HCT116 (cell line): Measurements from ENCODE around the gene DLG2. TPM values are rescaled to one million over a fixed set of nuclear protein-coding genes. Genes with fewer than 3 reads are reported as not detected.

ENCODE experiments used
- ATAC-seq: fragments of 200-7000 bp; cut with Tn5 transposase; 2 replicates; pipeline ENCODE4 v1.9.1; 2020; ENCODE audit warnings: mild to moderate bottlenecking, moderate library complexity
- BruUV-seq: library from RNA; stranded (reverse); fragments of 400-500 nt; replicated peaks from 2 replicates; lab custom pipeline; 2021; lab: Mats Ljungman, UMichigan
- CTCF ChIA-PET: fragments of 300-600 bp; sonication (Branson Sonifier 250); formaldehyde crosslinking; loops from one replicate; lab custom pipeline; 2021; ENCODE audit warnings: antibody characterized with exemption; lab: Charles Lee
- POLR2A ChIA-PET: fragments of 300-600, 350-600 bp; sonication (Branson Sonifier 250); formaldehyde crosslinking; loops from one replicate; lab custom pipeline; 2021; ENCODE audit warnings: antibody characterized with exemption; lab: Charles Lee
- RAD21 ChIA-PET, 2 experiments: fragments of 300-600 bp; sonication (Branson Sonifier 250); formaldehyde crosslinking; loops; one replicate each; lab custom pipeline; 2023; ENCODE audit warnings: low total read pairs in 2 of 2; ENCODE audit not compliant: uncharacterized antibody in 2 of 2, unreplicated experiment in 2 of 2, low non-redundant PET in 1 of 2; lab: Charles Lee
- DNase-seq: peaks from one replicate; pipeline ENCODE4 v3.0.0-alpha.2; 2010; ENCODE audit warnings: low read depth, low spot score
- H2AFZ ChIP-seq: fragments of 200-600 bp; shearing (Covaris generic), sonication (generic); 2 replicates; pipeline ENCODE4 v1.6.1; 2017; ENCODE audit warnings: low read depth, mixed run types, mixed read lengths, antibody characterized with exemption, low read length; ENCODE audit not compliant: poor library complexity, severe bottlenecking
- H3K27ac ChIP-seq: 2 replicates; pipeline ENCODE4 v1.5.1; 2012; ENCODE audit warnings: low read depth, low read length
- H3K27me3 ChIP-seq: fragments of 200-600 bp; sonication (generic); 2 replicates; pipeline ENCODE4 v1.6.1; 2016; ENCODE audit warnings: mixed run types, low read length, mixed read lengths; ENCODE audit not compliant: insufficient read depth
- H3K36me3 ChIP-seq, 2 experiments: fragments of 200-500 bp in 1 of 2; fragments of 200-600 bp in 1 of 2; sonication (Bioruptor generic) in 1 of 2; sonication (generic) in 1 of 2; 2 replicates each; pipeline versions ENCODE4 v1.5.1 to v1.6.1; 2014 to 2016; ENCODE audit warnings: low read length in 2 of 2, inconsistent platforms in 1 of 2, mixed read lengths in 1 of 2, mixed run types in 1 of 2; ENCODE audit not compliant: insufficient read depth in 2 of 2, control insufficient read depth in 1 of 2
- H3K4me1 ChIP-seq, 2 experiments: fragments of 200-600 bp in 1 of 2; sonication (generic) in 1 of 2; 2 replicates each; pipeline versions ENCODE4 v1.5.1 to v1.6.1; 2012 to 2017; ENCODE audit warnings: low read length in 2 of 2, inconsistent platforms in 1 of 2, mild to moderate bottlenecking in 1 of 2, mixed read lengths in 1 of 2, mixed run types in 1 of 2, moderate library complexity in 1 of 2; ENCODE audit not compliant: insufficient read depth in 2 of 2, control insufficient read depth in 1 of 2
- H3K4me2 ChIP-seq: fragments of 200-600 bp; sonication (generic); 2 replicates; pipeline ENCODE4 v1.6.1; 2017; ENCODE audit warnings: mixed run types, low read length, mixed read lengths
- H3K4me3 ChIP-seq, 2 experiments: fragments of 200-600 bp in 1 of 2; sonication (generic) in 1 of 2; replicated peaks in 1 of 2; 2 replicates each; pipeline ENCODE4 v1.5.1; 2011 to 2016; ENCODE audit warnings: low read length in 2 of 2, control low read depth in 1 of 2, low read depth in 1 of 2, mild to moderate bottlenecking in 1 of 2, mixed read lengths in 1 of 2, mixed run types in 1 of 2
- H3K79me2 ChIP-seq: fragments of 200-600 bp; sonication (generic); 2 replicates; pipeline ENCODE4 v1.6.1; 2017; ENCODE audit warnings: mild to moderate bottlenecking, mixed run types, low read length, moderate library complexity, mixed read lengths; ENCODE audit not compliant: insufficient read depth
- H3K9ac ChIP-seq: fragments of 200-600 bp; sonication (generic); 2 replicates; pipeline ENCODE4 v1.6.1; 2016; ENCODE audit warnings: low read length, mixed read lengths
- H3K9me2 ChIP-seq: fragments of 200-600 bp; sonication (generic), shearing (Covaris generic); 2 replicates; pipeline ENCODE4 v1.6.1; 2017; ENCODE audit warnings: mixed run types, mild to moderate bottlenecking, moderate library complexity; ENCODE audit not compliant: insufficient read depth
- H3K9me3 ChIP-seq, 2 experiments: fragments of 200-500 bp in 1 of 2; fragments of 200-600 bp in 1 of 2; sonication (Bioruptor generic) in 1 of 2; sonication (generic) in 1 of 2; 2 replicates each; pipeline ENCODE4 v1.6.1; 2014 to 2017; ENCODE audit warnings: low read length in 2 of 2, mixed read lengths in 2 of 2, inconsistent platforms in 1 of 2, low read depth in 1 of 2, mild to moderate bottlenecking in 1 of 2, mixed run types in 1 of 2, moderate library complexity in 1 of 2; ENCODE audit not compliant: control insufficient read depth in 1 of 2, insufficient read depth in 1 of 2
- H4K20me1 ChIP-seq: fragments of 200-600 bp; sonication (generic), shearing (Covaris generic); 2 replicates; pipeline ENCODE4 v1.6.1; 2017; ENCODE audit warnings: mixed run types, mild to moderate bottlenecking, moderate library complexity; ENCODE audit not compliant: insufficient read depth
- CBX3 ChIP-seq: IDR thresholded peaks from 2 replicates; pipeline ENCODE4 v1.6.1; 2012; ENCODE audit warnings: low read depth
- CEBPB ChIP-seq: IDR thresholded peaks from 2 replicates; pipeline ENCODE4 v1.6.1; 2012; ENCODE audit warnings: low read depth
- CTCF ChIP-seq, 3 experiments: fragments of 200-600 bp in 1 of 3; sonication (generic) in 1 of 3; IDR thresholded peaks in 2 of 3; conservative IDR thresholded peaks in 1 of 3; 2 replicates each; pipeline ENCODE4 v1.5.1; 2012 to 2017; ENCODE audit warnings: low read depth in 2 of 3, low read length in 2 of 3, antibody characterized with exemption in 1 of 3, borderline replicate concordance in 1 of 3, control low read depth in 1 of 3, mild to moderate bottlenecking in 1 of 3, mixed read lengths in 1 of 3, mixed run types in 1 of 3, moderate library complexity in 1 of 3; ENCODE audit not compliant: insufficient read depth in 1 of 3
- EGR1 ChIP-seq: IDR thresholded peaks from 2 replicates; pipeline ENCODE4 v1.6.1; 2012; ENCODE audit warnings: low read depth
- ELF1 ChIP-seq: IDR thresholded peaks from 2 replicates; pipeline ENCODE4 v1.6.1; 2012; ENCODE audit warnings: low read depth, borderline replicate concordance
- EZH2 ChIP-seq: fragments of 200-600 bp; sonication (generic); IDR thresholded peaks from 2 replicates; pipeline ENCODE4 v1.6.1; 2017; ENCODE audit warnings: antibody characterized with exemption, mixed run types
- EZH2phosphoT487 ChIP-seq: fragments of 200-600 bp; IDR thresholded peaks from 2 replicates; pipeline ENCODE4 v1.6.1; 2018; ENCODE audit warnings: antibody characterized with exemption, borderline replicate concordance
- FOSL1 ChIP-seq: IDR thresholded peaks from 2 replicates; pipeline ENCODE4 v1.6.1; 2012; ENCODE audit warnings: low read depth
- JUND ChIP-seq: IDR thresholded peaks from 2 replicates; pipeline ENCODE4 v1.6.1; 2012
- POLR2AphosphoS5 ChIP-seq: IDR thresholded peaks from 2 replicates; pipeline ENCODE4 v1.6.1; 2011; ENCODE audit warnings: mild to moderate bottlenecking, low read depth, low read length, moderate library complexity
- RAD21 ChIP-seq: IDR thresholded peaks from 2 replicates; pipeline ENCODE4 v1.6.1; 2012; ENCODE audit warnings: low read depth, mild to moderate bottlenecking
- SIN3A ChIP-seq: IDR thresholded peaks from 2 replicates; pipeline ENCODE4 v1.6.1; 2012; ENCODE audit warnings: low read depth
- SRF ChIP-seq: IDR thresholded peaks from 2 replicates; pipeline ENCODE4 v1.6.1; 2012; ENCODE audit warnings: low read depth
- YY1 ChIP-seq: IDR thresholded peaks from 2 replicates; pipeline ENCODE4 v1.6.1; 2011; ENCODE audit warnings: low read length, low read depth, moderate library complexity, mild to moderate bottlenecking; ENCODE audit not compliant: insufficient replicate concordance; ENCODE audit errors: extremely low read depth
- ZFX ChIP-seq: fragments of 450-650 bp; IDR thresholded peaks from 2 replicates; pipeline ENCODE4 v1.6.1; 2017
- ZNF274 ChIP-seq: fragments of 200-500 bp; sonication (Bioruptor generic); IDR thresholded peaks from 2 replicates; pipeline ENCODE4 v1.6.1; 2014; ENCODE audit warnings: mild to moderate bottlenecking, low read depth, low read length, inconsistent platforms
- intact Hi-C: fragments of 100-400 bp; cut with micrococcal nuclease; formaldehyde crosslinking; loops from 2 replicates; pipeline ENCODE4 v1.10.0; 2022
- total RNA-seq: library from RNA; stranded (reverse); gene quantifications from one replicate; pipeline ENCODE4 v1.2.1, GENCODE V29; 2021; ENCODE audit not compliant: unreplicated experiment

DLG2 gene
- total RNA-seq, 1 experiment from 2014 or later, result 2.4 TPM

- Histone ChIP-seq H3K4me3 (no peak overlapping the region), H3K79me2 (no peaks in the 10 kb centered on the region), H3K36me3 (no peaks in the 10 kb centered on the region), H3K9me3 (no peaks in the 10 kb centered on the region), H3K27me3 (peaks cover 18% of the 10 kb centered on the region), H4K20me1 (no peaks in the 10 kb centered on the region), H2AFZ (no peak overlapping the region), H3K9me2 (no peaks in the 10 kb centered on the region), H3K27ac (no peak overlapping the region), H3K4me1 (no peaks in the 10 kb centered on the region), H3K9ac (no peak overlapping the region), H3K4me2 (no peak overlapping the region)
- TF ChIP-seq CTCF (IDR thresholded peaks at IDR 0.05 in 2 of 3, conservative IDR thresholded peaks at IDR 0.05 in 1 of 3; ENCODE audit: borderline replicate concordance in 1 of 3, insufficient read depth in 1 of 3, low read depth in 2 of 3, low read length in 2 of 3), result no peak
- TF ChIP-seq ZFX, result no peak
- no peak for TF ChIP-seq ELF1
- TF ChIP-seq EZH2phosphoT487, result no peak
- no peak for TF ChIP-seq RAD21
- no peak for TF ChIP-seq SRF
- no peak for TF ChIP-seq JUND
- no peak for TF ChIP-seq FOSL1
- TF ChIP-seq ZNF274, result no peak
- TF ChIP-seq CBX3, result no peak
- no peak for TF ChIP-seq YY1
- TF ChIP-seq SIN3A, result no peak
- TF ChIP-seq CEBPB, result no peak
- TF ChIP-seq POLR2AphosphoS5, result no peak
- no peak for TF ChIP-seq EZH2
- TF ChIP-seq EGR1, result no peak
- intact Hi-C loops, result no loop called here
- ChIA-PET CTCF (no interaction called here), POLR2A (no interaction called here), RAD21 (no interaction called here)
- no TSS peak for BruUV-seq
- ATAC-seq (no peak), DNase-seq (no peak)
These were observed 1842.7 kb downstream of the DLG2 start for GRCh38 chr11:83784419-83784818.
